HL-60/S4 (cell line): ENCODE results near the gene C1orf216.
"Not testable (repeated sequence)": the region's sequence is repeated elsewhere in the genome, so short reads cannot be mapped to it uniquely, and the experiment has no call there.

Experiments
- in situ Hi-C: fragments of 300-500 bp; cut with MboI; formaldehyde crosslinking; loops from 2 replicates; pipeline ENCODE4 v1.14.3; 2022; ENCODE audit warnings: low sequenced_read_pairs

Gene C1orf216

DNA sequence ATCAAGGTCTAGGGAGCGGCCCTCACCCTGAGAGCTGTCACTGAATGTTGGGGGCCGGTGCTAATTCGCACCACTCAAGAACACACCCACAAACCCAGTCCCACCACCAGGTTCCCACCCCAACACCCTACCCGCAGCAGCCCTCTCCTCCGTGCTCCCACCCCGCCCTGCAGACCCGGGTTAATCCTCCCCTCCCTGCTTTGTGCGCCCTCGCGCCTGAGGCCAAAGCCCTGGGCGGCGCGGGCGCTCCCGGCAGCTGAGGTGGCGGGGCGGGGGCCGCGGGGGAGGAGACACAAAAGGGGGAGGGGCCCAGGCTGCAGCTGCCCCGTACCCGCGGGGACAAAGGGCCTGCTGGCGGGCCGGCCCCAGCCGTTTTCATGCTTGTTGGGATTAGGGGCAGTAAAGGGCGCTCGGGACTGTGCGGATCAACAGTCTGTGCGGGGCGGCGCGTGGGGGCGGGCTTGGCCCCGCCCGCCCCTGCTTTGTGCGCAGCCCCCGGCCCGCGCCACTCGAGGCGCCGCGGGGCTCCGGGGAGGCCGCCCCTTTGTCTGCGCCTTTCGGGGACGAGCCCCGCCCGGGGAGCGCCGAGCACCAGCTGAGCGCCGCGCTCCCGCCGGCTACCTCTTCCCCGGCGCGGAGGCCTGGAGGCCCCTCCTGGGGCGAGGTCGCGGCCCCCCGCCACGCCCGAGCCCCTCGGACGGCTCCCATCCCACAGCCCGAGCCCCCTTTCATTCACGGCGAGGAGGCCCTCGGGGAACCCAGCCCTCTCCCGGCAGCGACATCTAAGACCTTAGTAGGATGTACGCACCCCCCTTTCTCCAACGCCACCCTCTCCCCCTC, 10.9 kb downstream of the C1orf216 start:
- in situ Hi-C loops: no loop called here

DNA sequence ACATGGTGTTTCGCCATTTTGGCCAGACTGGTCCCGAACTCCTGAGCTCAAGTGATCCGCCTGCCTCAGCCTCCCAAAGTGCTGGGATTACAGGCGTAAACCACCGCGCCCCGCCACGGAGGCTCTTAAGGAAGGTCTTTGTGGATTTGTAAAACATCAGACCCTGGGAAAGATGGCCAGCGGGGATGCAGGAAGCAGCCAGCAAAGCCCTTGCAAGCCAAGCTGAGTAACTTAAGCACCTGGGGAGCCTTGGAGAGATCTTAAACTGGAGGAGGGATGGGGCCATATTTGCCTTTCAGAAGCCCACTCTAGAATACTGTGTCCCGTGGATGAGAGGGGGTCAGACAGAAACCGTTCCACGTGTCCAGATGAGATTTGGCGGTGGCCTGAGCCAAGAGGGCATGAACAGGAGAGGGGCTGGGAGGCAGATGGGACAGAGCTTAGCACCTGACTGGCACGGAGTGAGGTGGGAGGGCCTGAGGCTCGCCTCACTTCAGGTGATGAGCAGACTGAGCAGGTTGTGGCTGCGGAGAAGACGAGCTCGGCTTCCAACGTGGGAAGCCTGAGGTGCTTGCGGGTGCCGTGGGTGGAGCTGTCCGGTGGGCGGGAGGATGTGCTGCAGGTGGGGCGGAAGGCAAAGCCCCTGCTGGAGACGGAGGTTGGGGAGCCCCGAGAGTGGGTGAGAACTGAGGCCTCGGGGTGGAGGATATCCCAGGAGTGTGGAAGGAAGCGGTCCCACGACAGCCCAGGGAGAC, 11.7 kb downstream of the C1orf216 start:
- in situ Hi-C loops: no loop called here

DNA sequence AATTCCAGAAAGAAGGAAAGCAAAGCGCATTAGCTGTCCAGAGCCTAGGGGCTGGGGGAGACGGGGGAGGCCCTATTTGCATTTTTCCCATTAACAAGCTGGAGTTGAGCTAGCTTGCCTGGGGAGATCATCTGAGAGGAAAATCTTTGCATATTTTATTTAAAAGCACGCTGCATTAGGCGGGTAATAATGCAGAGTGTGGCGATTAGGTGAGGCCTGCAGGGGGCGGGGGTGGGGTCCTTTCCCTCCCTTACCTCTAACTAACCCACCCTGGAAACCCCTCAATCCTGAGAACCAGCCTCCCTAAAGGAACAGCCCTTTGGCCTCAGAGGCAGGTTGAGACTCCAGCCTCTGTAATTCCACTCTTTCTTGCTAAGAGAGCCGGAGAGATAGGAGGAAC, 16.2 kb downstream of the C1orf216 start:
- in situ Hi-C loops: no loop called here

DNA sequence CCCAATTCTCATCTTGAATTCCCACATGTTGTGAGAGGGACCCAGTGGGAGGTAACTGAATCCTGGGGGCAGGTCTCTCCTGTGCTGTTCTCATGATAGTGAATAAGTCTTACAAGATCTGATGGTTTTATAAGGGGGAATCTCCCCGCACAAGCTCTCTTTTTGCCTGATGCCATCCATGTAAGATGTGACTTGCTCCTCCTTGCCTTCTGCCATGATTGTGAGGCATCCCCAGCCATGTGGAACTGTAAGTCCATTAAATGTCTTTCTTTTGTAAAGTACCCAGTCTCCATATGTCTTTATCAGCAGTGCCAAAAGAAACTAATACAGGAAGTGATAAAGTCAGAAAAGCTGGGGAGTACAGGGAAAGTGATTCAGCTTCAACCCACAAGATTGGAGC, 19.5 kb downstream of the C1orf216 start:
- in situ Hi-C loops: not testable (repeated sequence)

DNA sequence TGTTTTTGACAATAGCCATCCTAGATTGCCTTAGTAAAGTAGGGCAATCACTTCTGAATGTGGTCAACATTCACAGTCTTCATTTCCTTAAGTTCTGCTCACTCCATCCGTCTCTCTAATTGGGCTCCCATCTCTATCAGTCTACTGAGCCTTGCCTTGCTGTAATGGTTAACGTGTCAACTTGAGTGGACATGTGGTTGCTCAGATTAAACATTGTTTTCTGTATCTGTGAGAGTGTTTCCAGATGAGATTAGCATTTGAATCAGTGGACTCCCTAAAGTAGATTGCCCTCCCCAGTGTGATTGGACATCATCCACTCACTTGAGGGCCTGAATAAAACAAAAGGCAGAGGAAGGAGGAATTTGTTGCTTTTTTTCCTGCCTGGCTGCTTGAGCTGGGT, 26.4 kb downstream of the C1orf216 start:
- in situ Hi-C loops: no loop called here

DNA sequence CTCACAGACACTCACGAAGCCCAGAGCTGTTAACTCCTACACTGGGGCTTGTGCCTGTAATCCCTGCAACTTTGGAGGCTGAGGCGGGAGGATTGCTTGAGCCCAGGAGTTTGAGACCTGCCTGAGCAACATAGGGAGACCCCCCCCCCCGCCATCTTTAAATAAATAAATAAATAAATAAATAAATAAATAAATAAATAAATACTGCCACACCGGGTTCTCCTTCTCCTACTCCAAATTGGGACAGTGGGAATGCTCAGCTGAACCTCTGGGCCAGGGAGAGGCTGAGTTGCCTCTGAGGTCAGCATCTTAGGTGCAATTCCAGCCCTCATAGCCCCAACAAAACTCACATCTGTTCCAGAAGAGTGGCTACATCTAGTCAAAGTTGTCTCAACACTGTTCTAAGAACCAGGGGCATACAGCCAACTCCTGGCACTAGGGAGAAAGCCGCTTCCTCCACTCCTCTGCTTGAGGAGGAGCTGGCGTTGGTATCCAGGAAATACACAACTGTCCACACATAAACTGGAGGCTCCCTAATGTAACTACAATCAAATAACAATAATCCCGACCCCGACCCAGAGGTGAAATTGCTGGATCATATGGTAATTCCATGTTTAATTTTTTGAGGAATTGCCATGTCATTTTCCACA, 27.0 kb downstream of the C1orf216 start:
- in situ Hi-C loops: no loop called here

DNA sequence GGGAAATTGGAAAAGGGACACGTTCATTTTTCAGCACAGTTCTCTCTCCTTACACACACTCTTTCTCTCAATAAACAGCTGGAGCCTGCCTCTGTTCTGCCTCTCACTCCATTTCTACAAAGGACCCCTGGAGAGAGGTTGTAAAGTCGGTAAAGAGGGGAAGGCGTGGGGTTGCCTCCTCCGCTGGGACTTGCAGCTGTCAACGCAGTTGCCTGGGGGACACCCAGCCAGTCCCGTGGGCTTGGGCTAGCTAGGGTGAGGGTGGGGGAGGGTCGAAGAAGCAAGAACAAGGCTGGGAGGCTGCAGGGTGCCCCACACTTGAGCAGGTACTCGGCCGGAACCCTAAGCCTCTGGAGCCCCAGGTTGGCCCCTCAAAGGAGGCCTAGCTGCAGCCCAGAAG, 27.6 kb downstream of the C1orf216 start:
- in situ Hi-C loops: no loop called here

DNA sequence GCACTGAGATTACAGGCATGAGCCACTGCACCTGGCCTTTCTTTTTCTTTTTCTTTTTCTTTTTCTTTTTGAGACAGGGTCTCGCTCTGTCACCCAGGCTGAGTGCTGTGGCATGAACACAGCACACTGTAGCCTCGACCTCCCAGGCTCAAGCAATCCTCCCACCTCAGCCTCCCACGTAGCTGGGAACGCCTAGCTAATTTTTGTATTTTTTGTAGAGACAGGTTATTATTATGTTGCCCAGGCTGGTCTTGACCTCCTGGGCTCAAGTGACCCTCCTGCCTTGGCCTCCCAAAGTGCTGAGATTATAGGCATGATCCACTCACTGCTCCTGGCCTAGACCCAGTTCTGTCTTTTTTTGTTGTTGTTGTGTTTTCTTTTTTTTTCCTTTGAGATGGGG, 28.6 kb downstream of the C1orf216 start:
- in situ Hi-C loops: not testable (repeated sequence)

DNA sequence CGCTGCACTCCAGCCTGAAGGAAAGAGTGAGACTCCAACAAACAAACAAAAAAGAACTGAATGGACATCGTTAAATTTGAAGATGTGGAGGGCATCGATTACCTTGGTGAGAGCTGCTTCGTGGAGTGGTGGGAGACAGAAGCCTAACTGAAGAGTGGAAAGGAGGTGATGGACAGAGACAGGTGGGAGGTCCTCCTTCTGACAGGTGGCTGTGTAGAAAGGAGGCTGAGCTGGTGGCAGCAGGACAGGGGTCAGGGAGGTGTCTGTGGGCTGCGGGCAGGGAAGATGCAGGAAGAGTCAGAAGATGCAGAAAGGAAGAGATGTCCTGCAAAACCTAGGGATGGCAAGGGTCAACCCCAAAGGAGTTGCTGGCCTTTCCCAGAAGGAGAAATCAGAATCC, 30.5 kb downstream of the C1orf216 start:
- in situ Hi-C loops: no loop called here

DNA sequence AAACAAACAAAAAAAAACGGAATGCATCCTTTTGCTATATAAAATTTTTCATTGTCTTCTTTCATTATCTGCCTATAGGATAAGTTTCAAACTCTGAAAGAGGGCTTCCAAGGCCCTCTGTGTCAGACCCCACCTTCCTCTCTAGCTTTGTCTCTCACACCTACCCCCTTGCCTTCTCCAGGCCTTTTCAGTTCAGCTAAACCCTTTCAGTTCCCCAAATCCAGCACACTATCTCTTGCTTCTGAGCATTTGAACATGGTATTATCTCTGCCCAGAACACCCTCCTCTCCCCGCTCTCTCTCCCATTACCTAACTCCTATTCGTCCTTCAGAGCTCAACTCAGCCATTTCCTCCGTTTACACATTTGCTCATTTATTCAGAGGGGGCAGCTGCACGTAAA, 35.7 kb downstream of the C1orf216 start:
- in situ Hi-C loops: no loop called here

DNA sequence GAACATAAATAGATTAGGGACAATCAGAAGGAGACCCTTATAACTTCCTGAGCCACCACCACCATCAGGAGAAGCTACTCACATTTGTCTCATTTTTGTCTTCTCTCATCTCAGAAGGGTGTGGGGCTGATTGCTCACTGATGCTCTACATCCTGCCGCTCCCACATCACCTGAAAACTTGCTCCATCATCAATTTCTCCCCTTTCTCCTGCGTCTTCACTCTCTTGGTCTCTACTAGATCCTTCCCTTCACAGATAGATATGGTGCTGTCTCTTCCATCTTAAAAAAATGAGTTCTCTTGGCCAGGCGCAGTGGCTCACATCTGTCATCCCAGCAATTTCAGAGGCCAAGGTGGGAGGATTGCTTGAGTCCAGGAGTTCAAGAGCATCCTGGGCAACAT, 38.4 kb downstream of the C1orf216 start:
- in situ Hi-C loops: no loop called here

DNA sequence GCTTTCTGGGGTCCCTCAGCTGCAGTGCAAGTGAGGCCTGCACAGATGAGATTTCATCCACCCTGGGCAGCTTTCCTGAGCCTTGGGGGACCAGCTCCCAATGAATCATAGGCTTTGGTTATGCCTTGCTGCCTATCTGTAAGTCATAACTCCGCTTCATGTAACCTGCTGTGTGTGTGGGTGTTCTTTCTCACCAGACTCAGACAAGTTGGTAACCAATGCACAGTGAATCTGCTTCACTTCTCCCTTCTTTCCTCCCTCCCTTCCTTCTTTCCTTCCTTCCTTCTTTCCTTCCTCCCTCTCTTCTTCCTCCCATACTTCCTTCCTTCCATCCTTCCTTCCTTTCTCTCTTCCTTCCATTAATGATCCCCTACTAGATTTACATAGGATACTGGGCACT, 42.9 kb downstream of the C1orf216 start:
- in situ Hi-C loops: no loop called here

DNA sequence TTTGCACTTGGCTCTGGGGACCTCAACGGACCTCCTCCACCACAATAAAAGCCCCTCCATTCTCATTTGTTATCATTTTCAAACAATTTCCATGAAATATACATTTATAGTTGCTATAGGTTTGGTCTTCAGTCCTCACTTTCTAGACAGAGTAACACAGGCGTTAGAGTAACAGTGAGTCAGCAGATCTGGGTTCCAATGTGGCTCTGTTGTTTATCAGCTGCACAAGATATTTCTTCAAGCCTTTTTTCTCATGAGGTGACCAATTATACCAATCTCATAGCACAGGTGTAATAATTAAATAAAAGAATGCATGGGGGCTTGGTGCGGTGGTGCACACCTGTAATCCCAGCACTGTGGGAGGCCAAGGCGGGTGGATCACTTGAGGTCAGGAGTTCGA, 44.6 kb downstream of the C1orf216 start:
- in situ Hi-C loops: no loop called here

DNA sequence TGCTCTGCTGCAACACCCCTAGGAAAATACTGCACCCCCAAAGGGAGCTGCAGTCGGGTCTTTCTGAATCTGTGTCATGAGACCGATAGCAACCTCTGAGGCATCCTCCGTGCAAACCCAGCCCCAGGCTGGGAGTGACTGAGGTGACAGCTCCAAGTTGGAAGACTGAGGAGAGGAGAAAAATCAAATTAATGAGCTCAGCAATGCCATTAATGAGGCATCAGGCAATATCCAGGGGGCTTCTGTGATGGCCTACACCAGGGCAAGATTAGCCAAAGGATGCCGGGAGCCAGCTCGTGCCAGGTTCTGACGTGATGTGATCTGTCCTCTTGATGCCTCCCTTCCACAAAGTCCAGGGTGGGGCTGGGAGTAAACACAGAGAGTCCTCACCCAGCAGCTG, 46.6 kb downstream of the C1orf216 start:
- in situ Hi-C loops: no loop called here

DNA sequence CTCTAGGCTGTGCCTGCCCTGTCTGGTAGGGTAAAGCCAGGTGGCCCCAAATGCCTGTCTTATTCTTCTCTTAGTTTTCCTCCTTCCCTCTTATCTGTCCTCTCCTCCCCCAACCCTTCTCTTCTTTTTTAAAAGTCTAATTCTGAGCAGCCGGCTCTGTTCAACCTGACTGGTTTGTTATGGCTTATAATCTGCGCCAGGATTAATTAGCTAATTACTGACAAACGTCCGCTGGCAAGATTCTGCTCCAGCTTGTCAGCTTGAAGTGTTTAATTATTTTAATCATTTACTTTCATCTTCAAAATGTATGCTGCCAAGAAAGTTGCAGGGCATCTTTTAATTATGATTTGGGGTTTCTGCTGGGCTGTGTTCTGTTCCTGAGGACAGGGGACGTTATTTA, 50.2 kb downstream of the C1orf216 start:
- in situ Hi-C loops: no loop called here

DNA sequence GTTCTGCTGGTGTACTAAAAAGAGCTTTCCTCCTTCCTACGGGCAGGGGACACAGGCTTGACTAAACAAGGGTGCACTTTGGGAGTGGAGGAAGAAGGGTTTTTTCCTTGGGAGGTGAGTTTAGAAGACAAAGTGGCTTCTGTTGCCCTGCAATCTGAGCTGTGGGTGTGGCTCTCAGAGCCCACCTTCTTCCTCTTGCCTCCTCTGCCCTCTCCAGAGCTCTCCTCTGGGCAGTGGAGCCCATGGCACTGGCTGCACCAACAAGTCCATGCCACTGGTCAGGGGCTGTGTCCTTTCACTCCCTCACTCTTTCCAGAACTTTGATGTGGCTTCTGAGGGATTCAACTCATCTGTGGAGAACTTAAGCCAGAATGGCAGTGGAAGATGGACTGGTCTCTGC, 51.8 kb downstream of the C1orf216 start:
- in situ Hi-C loops: no loop called here

DNA sequence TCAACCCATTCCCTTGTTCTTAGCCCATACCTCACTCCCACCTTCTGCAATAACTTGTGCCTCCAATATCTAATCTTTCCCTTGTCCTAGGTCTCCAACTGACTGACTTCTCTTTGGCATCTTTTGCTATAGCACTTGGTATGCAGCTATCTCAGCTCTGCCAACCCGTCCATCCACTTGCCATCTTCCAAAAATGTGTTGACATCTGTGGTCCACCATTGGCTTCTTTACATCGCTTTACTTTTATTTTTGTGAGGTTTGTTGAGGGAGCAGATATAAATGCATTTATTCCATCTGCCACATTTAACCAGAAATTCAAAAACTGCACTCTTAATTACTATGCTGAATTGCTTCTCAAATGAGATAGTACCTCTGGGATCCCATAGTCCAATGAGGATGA, 52.5 kb downstream of the C1orf216 start:
- in situ Hi-C loops: no loop called here
